ENCODE measurements around the gene DLAT.

DNA sequence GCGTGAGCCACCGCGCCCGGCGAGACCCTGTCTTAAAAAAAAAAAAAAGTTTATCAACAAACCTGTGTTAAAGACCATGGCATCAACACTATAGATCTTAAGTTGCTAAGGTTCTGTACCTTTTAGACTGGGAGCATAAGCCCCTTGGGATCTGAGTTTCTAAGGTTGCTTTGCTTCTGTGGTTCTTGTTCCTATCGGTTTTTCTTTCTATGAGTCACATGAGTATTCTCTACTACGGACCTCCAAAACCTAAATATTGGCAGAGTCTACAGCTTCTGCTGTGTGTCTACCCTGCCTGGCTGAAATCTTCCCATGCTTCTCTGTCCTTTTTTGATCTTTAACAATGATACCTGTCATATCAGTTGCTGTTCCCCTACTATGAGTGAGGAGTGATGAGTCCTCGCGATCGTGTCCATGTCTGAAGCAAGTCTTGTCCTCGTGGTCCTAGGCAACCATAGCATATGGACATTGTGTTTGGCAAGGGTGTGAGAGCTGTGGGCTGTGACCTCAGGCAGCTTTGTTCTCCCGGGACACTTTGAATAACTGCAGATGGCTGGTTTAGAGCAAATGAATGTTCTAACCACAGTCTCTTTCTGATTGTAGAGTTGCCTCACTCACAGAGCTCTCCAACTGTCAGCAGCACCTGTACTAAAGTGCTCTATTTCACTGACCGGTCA, 9.0 kb upstream of the DLAT start:
- TF ChIP-seq POLR2A (IDR thresholded peaks at IDR 0.05; ENCODE audit: low read depth, low read length) (no peak), SPI1 (IDR thresholded peaks at IDR 0.05; ENCODE audit: low read depth, low read length) (no peak), POLR2AphosphoS5 (IDR thresholded peaks at IDR 0.05; ENCODE audit: low read depth, low read length) (no peak)

Data from GM12891 (cell line).